Fibroblast of lung (primary cell): ENCODE results near the gene IL17RD.

ENCODE experiments used
- EZH2 ChIP-seq: IDR thresholded peaks from 2 replicates; pipeline ENCODE4 v1.5.1; 2012; ENCODE audit warnings: low read length, control low read depth, mild to moderate bottlenecking; ENCODE audit errors: missing control alignments
- TF ChIP-seq, protein P1 (sequence below), 2 donors: IDR thresholded peaks in 1 of 2; conservative IDR thresholded peaks in 1 of 2; 1 replicate in 1 of 2; 2 replicates in 1 of 2; pipeline ENCODE4 v1.5.1; 2011 to 2012; ENCODE audit warnings: low read length in 2 of 2, control low read depth in 1 of 2, inconsistent platforms in 1 of 2, low read depth in 1 of 2, mild to moderate bottlenecking in 1 of 2

- TF ChIP-seq, protein P1, sequence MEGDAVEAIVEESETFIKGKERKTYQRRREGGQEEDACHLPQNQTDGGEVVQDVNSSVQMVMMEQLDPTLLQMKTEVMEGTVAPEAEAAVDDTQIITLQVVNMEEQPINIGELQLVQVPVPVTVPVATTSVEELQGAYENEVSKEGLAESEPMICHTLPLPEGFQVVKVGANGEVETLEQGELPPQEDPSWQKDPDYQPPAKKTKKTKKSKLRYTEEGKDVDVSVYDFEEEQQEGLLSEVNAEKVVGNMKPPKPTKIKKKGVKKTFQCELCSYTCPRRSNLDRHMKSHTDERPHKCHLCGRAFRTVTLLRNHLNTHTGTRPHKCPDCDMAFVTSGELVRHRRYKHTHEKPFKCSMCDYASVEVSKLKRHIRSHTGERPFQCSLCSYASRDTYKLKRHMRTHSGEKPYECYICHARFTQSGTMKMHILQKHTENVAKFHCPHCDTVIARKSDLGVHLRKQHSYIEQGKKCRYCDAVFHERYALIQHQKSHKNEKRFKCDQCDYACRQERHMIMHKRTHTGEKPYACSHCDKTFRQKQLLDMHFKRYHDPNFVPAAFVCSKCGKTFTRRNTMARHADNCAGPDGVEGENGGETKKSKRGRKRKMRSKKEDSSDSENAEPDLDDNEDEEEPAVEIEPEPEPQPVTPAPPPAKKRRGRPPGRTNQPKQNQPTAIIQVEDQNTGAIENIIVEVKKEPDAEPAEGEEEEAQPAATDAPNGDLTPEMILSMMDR (conservative IDR thresholded peaks at IDR 0.05 in 1 of 2, IDR thresholded peaks at IDR 0.05 in 1 of 2; ENCODE audit: low read depth in 1 of 2, low read length in 2 of 2): no peak
- TF ChIP-seq EZH2: no peak
Observed at GRCh38 chr3:57142411-57142723, 22.8 kb downstream of the IL17RD start.
